Measurements from ENCODE around the gene BMPR1B. TPM values are rescaled to one million over a fixed set of nuclear protein-coding genes. Genes with fewer than 3 reads are reported as not detected.

Gene BMPR1B
- total and polyA plus RNA-seq, 9 donors: 6.6 to 21.1 (median 11.7) TPM

DNA sequence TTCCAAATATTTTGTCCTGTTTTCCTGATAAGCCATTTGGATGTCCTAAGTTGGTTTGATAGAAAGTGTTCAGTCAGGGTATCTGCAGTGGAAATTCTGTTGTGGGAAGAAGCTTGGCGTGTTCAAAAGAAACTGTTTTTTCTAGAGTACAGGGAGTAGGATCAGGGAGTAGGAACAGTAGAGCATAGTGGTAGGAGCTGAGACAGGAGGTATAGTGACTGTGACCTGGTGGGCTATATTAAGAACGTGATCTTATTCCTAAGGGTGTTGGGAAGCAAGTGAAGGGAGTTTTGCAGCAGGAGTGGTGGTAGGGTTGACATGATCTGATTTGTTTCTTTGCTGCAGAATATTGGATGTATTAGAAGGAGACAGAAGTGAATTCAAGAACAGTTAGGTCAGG, 348.2 kb downstream of the BMPR1B start:
- no peak overlapping the region for H3K27ac ChIP-seq (ENCODE audit: low read length)

DNA sequence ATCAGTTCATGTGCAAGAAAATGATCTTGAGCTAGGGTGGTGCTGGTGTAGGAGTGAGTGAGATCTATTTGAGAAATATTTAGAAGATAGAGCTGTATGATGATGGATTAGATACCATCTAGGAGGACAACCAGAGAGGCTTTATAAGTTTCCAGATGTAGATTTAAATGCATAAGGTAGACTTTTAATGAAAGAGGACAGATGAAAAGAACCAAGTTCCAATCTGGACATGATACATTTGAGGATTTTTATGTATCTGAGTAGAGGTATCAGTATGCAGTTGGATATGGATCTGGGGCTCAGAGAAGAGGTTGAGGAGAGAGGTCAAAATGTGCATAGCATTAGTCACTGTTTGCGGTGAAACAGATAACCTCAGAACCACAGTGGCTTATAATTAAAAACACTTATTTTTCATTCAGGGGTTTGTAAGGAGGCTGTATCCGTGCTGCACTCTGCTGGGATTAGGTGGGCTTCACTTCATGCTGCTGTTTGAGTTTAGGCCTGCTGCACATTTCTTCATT, 348.7 kb downstream of the BMPR1B start:
- no peak overlapping the region for H3K27ac ChIP-seq (ENCODE audit: low read length)
- 60% methylated on average over 1 of the region's 2 CpGs for WGBS (ENCODE audit: insufficient coverage)
- no peaks in the 10 kb centered on the region for H3K36me3 ChIP-seq (ENCODE audit: control insufficient read depth, insufficient read depth, low read length)
- no peaks in the 10 kb centered on the region for H3K4me1 ChIP-seq (ENCODE audit: control insufficient read depth, insufficient read depth, low read length)
- no peak for DNase-seq
- H3K9me3 ChIP-seq (replicated peaks; ENCODE audit: control insufficient read depth, low read depth, low read length): no peaks in the 10 kb centered on the region
- H3K27me3 ChIP-seq (ENCODE audit: control insufficient read depth, insufficient read depth, low read length): no peaks in the 10 kb centered on the region
- no peak overlapping the region for H3K4me3 ChIP-seq (ENCODE audit: low read length)

More for the DNA sequence above, 348.2 kb downstream of the BMPR1B start:
- H3K36me3 ChIP-seq (ENCODE audit: control insufficient read depth, insufficient read depth, low read length): no peaks in the 10 kb centered on the region
- H3K27me3 ChIP-seq (ENCODE audit: control insufficient read depth, insufficient read depth, low read length): no peaks in the 10 kb centered on the region
- H3K4me3 ChIP-seq (ENCODE audit: low read length): no peak overlapping the region
- DNase-seq: peak; percentile 25
- H3K9me3 ChIP-seq (replicated peaks; ENCODE audit: control insufficient read depth, low read depth, low read length): no peaks in the 10 kb centered on the region
- no peaks in the 10 kb centered on the region for H3K4me1 ChIP-seq (ENCODE audit: control insufficient read depth, insufficient read depth, low read length)
- 64% methylated on average over 2 of the region's 2 CpGs for WGBS (ENCODE audit: insufficient coverage)

GRCh38 chr4:95107004-95107403, 349.2 kb downstream of the BMPR1B start:
- Histone ChIP-seq H3K4me3 (ENCODE audit: low read length) (no peak overlapping the region), H3K9me3 (replicated peaks; ENCODE audit: control insufficient read depth, low read depth, low read length) (no peaks in the 10 kb centered on the region), H3K27ac (ENCODE audit: low read length) (no peak overlapping the region), H3K4me1 (ENCODE audit: control insufficient read depth, insufficient read depth, low read length) (no peaks in the 10 kb centered on the region), H3K36me3 (ENCODE audit: control insufficient read depth, insufficient read depth, low read length) (no peaks in the 10 kb centered on the region), H3K27me3 (ENCODE audit: control insufficient read depth, insufficient read depth, low read length) (no peaks in the 10 kb centered on the region)
- no peak for DNase-seq

GRCh38 chr4:95107635-95108034, 349.9 kb downstream of the BMPR1B start:
- Histone ChIP-seq H3K27me3 (ENCODE audit: control insufficient read depth, insufficient read depth, low read length) (no peaks in the 10 kb centered on the region), H3K36me3 (ENCODE audit: control insufficient read depth, insufficient read depth, low read length) (no peaks in the 10 kb centered on the region), H3K4me3 (ENCODE audit: low read length) (no peak overlapping the region), H3K27ac (ENCODE audit: low read length) (no peak overlapping the region), H3K9me3 (replicated peaks; ENCODE audit: control insufficient read depth, low read depth, low read length) (no peaks in the 10 kb centered on the region), H3K4me1 (ENCODE audit: control insufficient read depth, insufficient read depth, low read length) (no peaks in the 10 kb centered on the region)
- WGBS (ENCODE audit: insufficient coverage): 59% methylated on average over 2 of the region's 4 CpGs
- DNase-seq: peak; percentile 17

DNA sequence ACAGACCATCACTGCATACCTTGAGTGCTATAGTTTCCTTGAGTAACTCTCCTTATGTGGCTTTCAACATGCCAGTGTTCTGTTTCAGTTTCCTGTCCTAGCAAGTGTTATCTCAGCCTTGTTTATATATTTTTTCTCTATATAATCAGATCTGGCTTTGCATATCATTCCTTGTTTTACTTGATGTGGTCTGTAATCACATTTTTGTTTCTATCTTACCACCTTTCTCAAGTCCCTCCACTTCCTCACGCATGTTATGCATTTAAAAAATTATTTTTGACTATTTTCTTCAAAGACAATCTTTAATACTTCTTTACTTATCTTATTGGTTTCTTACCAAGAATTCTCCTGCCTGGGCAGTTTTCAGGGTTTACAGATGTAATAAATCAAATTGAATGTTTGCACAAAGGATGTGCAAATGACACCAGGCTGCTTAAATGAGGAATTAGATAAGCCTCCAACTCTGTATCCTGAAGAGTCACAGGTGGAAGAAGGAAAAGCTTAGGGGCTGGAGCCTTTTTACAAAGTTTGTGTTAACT, 351.2 kb downstream of the BMPR1B start:
- Histone ChIP-seq H3K9me3 (replicated peaks; ENCODE audit: control insufficient read depth, low read depth, low read length) (no peaks in the 10 kb centered on the region), H3K4me1 (ENCODE audit: control insufficient read depth, insufficient read depth, low read length) (no peaks in the 10 kb centered on the region), H3K4me3 (ENCODE audit: low read length) (no peak overlapping the region), H3K36me3 (ENCODE audit: control insufficient read depth, insufficient read depth, low read length) (no peaks in the 10 kb centered on the region), H3K27ac (ENCODE audit: low read length) (no peak overlapping the region), H3K27me3 (ENCODE audit: control insufficient read depth, insufficient read depth, low read length) (no peaks in the 10 kb centered on the region)
- DNase-seq: no peak
- no CpG with 5 or more reads among the region's 1 CpG for WGBS (ENCODE audit: insufficient coverage)

- no CpG with 5 or more reads among the region's 3 CpGs for WGBS (ENCODE audit: insufficient coverage)
- no peak overlapping the region for H3K27ac ChIP-seq (ENCODE audit: low read length)
- DNase-seq: no peak
- no peaks in the 10 kb centered on the region for H3K27me3 ChIP-seq (ENCODE audit: control insufficient read depth, insufficient read depth, low read length)
- H3K9me3 ChIP-seq (replicated peaks; ENCODE audit: control insufficient read depth, low read depth, low read length): no peaks in the 10 kb centered on the region
- no peak overlapping the region for H3K4me3 ChIP-seq (ENCODE audit: low read length)
- no peaks in the 10 kb centered on the region for H3K36me3 ChIP-seq (ENCODE audit: control insufficient read depth, insufficient read depth, low read length)
- no peaks in the 10 kb centered on the region for H3K4me1 ChIP-seq (ENCODE audit: control insufficient read depth, insufficient read depth, low read length)
Observed at GRCh38 chr4:95114521-95114920, 356.8 kb downstream of the BMPR1B start.

GRCh38 chr4:95118497-95118896, 360.7 kb downstream of the BMPR1B start:
- DNase-seq: no peak
- no peaks in the 10 kb centered on the region for H3K36me3 ChIP-seq (ENCODE audit: control insufficient read depth, insufficient read depth, low read length)
- WGBS (ENCODE audit: insufficient coverage): 70% methylated on average over 5 of the region's 6 CpGs

DNA sequence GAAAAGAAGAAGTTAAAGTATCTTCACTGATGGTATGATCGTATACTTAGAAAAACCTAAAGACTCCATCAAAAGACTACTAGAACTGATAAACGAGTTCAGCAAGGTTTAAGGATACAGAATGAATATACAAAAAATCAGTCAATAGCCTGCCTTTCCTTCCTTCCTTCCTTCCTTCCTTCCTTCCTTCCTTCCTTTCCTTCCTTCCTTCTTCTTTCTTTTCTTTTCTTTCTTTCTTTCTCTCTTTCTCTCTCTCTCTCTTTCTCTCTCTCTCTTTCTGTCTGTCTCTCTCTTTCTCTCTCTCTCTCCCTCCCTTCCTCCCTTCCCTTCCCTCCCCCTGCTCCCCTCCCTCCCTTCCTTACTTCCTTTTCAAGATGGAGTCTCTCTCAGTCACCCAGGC, 362.7 kb downstream of the BMPR1B start:
- Histone ChIP-seq H3K9me3 (replicated peaks; ENCODE audit: control insufficient read depth, low read depth, low read length) (no peaks in the 10 kb centered on the region), H3K27ac (ENCODE audit: low read length) (no peak overlapping the region), H3K27me3 (ENCODE audit: control insufficient read depth, insufficient read depth, low read length) (no peaks in the 10 kb centered on the region), H3K36me3 (ENCODE audit: control insufficient read depth, insufficient read depth, low read length) (no peaks in the 10 kb centered on the region), H3K4me3 (ENCODE audit: low read length) (no peak overlapping the region), H3K4me1 (ENCODE audit: control insufficient read depth, insufficient read depth, low read length) (no peaks in the 10 kb centered on the region)
- WGBS (ENCODE audit: insufficient coverage): 100% methylated on average over 1 of the region's 2 CpGs
- DNase-seq: no peak

More at GRCh38 chr4:95118497-95118896, 360.7 kb downstream of the BMPR1B start:
- Histone ChIP-seq H3K27me3 (ENCODE audit: control insufficient read depth, insufficient read depth, low read length) (no peaks in the 10 kb centered on the region), H3K9me3 (replicated peaks; ENCODE audit: control insufficient read depth, low read depth, low read length) (no peaks in the 10 kb centered on the region), H3K4me1 (ENCODE audit: control insufficient read depth, insufficient read depth, low read length) (no peaks in the 10 kb centered on the region), H3K27ac (ENCODE audit: low read length) (no peak overlapping the region), H3K4me3 (ENCODE audit: low read length) (no peak overlapping the region)

- Histone ChIP-seq H3K9me3 (replicated peaks; ENCODE audit: control insufficient read depth, low read depth, low read length) (no peaks in the 10 kb centered on the region), H3K27me3 (ENCODE audit: control insufficient read depth, insufficient read depth, low read length) (no peaks in the 10 kb centered on the region), H3K27ac (ENCODE audit: low read length) (no peak overlapping the region), H3K36me3 (ENCODE audit: control insufficient read depth, insufficient read depth, low read length) (no peaks in the 10 kb centered on the region), H3K4me1 (ENCODE audit: control insufficient read depth, insufficient read depth, low read length) (no peaks in the 10 kb centered on the region), H3K4me3 (ENCODE audit: low read length) (no peak overlapping the region)
- DNase-seq: no peak
- 93% methylated on average over 3 of the region's 9 CpGs for WGBS (ENCODE audit: insufficient coverage)
Observed at GRCh38 chr4:95122001-95122400, 364.2 kb downstream of the BMPR1B start.

DNA sequence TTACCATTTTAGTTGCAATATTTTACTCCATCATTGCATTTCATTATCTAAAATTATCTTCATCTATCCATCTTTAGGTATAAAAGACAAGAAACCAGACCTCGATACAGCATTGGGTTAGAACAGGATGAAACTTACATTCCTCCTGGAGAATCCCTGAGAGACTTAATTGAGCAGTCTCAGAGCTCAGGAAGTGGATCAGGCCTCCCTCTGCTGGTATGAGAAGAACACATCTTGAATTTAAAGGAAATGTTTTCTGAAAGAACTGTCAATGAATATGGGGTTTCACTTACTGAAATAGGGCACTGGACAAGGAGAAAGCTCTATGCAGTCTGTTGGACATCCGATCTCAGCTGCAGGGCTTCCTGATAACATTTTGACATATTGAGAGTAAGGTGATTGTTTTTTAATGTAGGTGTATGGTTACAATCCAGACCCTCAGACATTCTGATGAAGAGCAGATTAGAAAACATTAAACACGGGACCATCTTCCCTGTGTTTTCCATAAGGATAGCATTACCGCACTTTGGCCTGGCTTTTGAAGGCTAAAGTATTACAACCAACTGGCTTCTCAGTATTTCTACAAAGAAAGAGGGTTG, 367.2 kb downstream of the BMPR1B start:
- peak; percentile 83 for DNase-seq
- 20% methylated on average over 1 of the region's 4 CpGs for WGBS (ENCODE audit: insufficient coverage)

More for the DNA sequence above, 367.2 kb downstream of the BMPR1B start:
- Histone ChIP-seq H3K4me3 (ENCODE audit: low read length) (no peak overlapping the region), H3K4me1 (ENCODE audit: control insufficient read depth, insufficient read depth, low read length) (peaks cover 2% of the 10 kb centered on the region), H3K27ac (ENCODE audit: low read length) (no peak overlapping the region), H3K9me3 (replicated peaks; ENCODE audit: control insufficient read depth, low read depth, low read length) (no peaks in the 10 kb centered on the region), H3K36me3 (ENCODE audit: control insufficient read depth, insufficient read depth, low read length) (no peaks in the 10 kb centered on the region), H3K27me3 (ENCODE audit: control insufficient read depth, insufficient read depth, low read length) (no peaks in the 10 kb centered on the region)
